ENCODE data around the gene BCL2.

BCL2 gene

GRCh38 chr18:63135101-63135500 is 184.5 kb downstream of the BCL2 start:
- no peak for DNase-seq

GRCh38 chr18:63132819-63133200 is 186.8 kb downstream of the BCL2 start:
- no peak for DNase-seq

- DNase-seq: no peak
Observed at GRCh38 chr18:63131959-63132818, 187.4 kb downstream of the BCL2 start.

- DNase-seq: peak; percentile 63
Observed at GRCh38 chr18:63131106-63131958, 188.2 kb downstream of the BCL2 start.

GRCh38 chr18:63130176-63130575 is 189.4 kb downstream of the BCL2 start:
- DNase-seq: no peak

GRCh38 chr18:63128237-63128974 is 191.2 kb downstream of the BCL2 start:
- no peak for DNase-seq

- no peak for DNase-seq
Observed at GRCh38 chr18:63126134-63127069, 193.2 kb downstream of the BCL2 start.

- DNase-seq: no peak
Observed at GRCh38 chr18:63120620-63121019, 198.9 kb downstream of the BCL2 start.

- peak; percentile 34 for DNase-seq
Observed at GRCh38 chr18:63119647-63120046, 199.9 kb downstream of the BCL2 start.

GRCh38 chr18:63113899-63114565 is 205.5 kb downstream of the BCL2 start:
- DNase-seq: no peak

GRCh38 chr18:63112706-63113105 is 206.9 kb downstream of the BCL2 start:
- DNase-seq: no peak

- DNase-seq: no peak
Observed at GRCh38 chr18:63111671-63112402, 207.7 kb downstream of the BCL2 start.

GRCh38 chr18:63109802-63110201 is 209.8 kb downstream of the BCL2 start:
- DNase-seq: no peak

GRCh38 chr18:63109022-63109421 is 210.5 kb downstream of the BCL2 start:
- no peak for DNase-seq

- DNase-seq: no peak
Observed at GRCh38 chr18:63107931-63108330, 211.6 kb downstream of the BCL2 start.

GRCh38 chr18:63107171-63107845 is 212.3 kb downstream of the BCL2 start:
- DNase-seq: no peak

- DNase-seq: no peak
Observed at GRCh38 chr18:63106727-63107126, 212.8 kb downstream of the BCL2 start.

- DNase-seq: no peak
Observed at GRCh38 chr18:63105636-63106316, 213.8 kb downstream of the BCL2 start.

- DNase-seq: no peak
Observed at GRCh38 chr18:63104868-63105267, 214.7 kb downstream of the BCL2 start.

Measured in stimulated activated CD4-positive, alpha-beta T cell treated with anti-CD3 and anti-CD28 coated beads, Interleukin-15, amount 100 ng/mL, for 24 hours (primary cell).